AG10803 (cell line): Measurements from ENCODE around the gene RFX8.

ENCODE experiments used
- DNase-seq: peaks from one replicate; pipeline ENCODE4 v3.0.0; 2010; ENCODE audit warnings: low read depth
- H3K4me3 ChIP-seq: 2 replicates; pipeline ENCODE4 v1.5.1; 2011; ENCODE audit warnings: mild to moderate bottlenecking, low read length, control low read depth
- TF ChIP-seq, protein P1 (sequence below): conservative IDR thresholded peaks from 2 replicates; pipeline ENCODE4 v1.5.1; 2011; ENCODE audit warnings: mild to moderate bottlenecking, low read length, control low read depth, inconsistent platforms

Gene RFX8

DNA sequence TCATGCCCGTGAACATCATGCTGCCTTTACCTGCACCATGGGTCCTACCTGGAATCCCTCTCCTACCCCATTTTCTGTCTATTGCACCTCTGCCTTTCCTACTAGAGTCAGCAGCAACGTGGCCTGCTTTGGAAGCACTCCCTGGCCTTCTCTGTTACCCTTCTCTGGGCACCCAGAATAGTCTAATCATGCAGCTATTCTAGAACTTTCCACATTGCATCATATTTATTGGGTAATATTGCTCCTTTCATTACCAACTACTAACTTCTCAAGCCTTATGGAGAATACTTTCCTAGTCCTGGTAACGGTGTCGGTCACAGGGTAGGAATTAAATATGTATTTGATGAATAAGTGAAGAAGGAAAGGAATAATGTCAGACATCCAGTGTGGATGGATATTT lies 54.3 kb downstream of the RFX8 start:
- TF ChIP-seq, protein P1, sequence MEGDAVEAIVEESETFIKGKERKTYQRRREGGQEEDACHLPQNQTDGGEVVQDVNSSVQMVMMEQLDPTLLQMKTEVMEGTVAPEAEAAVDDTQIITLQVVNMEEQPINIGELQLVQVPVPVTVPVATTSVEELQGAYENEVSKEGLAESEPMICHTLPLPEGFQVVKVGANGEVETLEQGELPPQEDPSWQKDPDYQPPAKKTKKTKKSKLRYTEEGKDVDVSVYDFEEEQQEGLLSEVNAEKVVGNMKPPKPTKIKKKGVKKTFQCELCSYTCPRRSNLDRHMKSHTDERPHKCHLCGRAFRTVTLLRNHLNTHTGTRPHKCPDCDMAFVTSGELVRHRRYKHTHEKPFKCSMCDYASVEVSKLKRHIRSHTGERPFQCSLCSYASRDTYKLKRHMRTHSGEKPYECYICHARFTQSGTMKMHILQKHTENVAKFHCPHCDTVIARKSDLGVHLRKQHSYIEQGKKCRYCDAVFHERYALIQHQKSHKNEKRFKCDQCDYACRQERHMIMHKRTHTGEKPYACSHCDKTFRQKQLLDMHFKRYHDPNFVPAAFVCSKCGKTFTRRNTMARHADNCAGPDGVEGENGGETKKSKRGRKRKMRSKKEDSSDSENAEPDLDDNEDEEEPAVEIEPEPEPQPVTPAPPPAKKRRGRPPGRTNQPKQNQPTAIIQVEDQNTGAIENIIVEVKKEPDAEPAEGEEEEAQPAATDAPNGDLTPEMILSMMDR = no peak

DNA sequence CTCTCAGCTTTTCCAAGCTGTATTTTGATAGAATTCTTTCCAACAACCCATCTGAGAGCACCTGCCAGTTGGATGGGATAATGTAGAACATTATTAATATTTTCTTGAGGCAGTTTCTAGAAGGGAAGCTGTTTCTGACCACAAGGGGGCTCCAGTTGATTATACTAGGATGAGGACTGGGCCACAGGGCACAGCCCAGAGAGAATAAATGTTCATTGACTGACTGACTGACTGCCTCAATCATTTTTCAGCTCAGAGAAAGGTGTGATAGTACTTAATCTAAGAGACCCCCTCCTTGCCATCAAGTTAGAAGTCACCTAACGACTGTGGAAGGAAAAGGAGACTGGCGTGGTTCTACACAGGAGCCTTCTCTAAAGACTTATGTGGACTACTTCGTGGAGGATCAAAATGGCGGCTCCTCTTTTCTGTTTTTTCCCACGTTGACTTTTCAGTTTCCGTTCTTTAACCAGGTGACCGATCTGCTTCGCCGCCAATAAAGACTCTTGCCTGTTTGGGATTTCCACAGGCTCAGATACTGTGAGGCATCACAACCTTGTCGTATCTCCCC lies 55.7 kb downstream of the RFX8 start:
- DNase-seq = peak; percentile 73
- no peak overlapping the region for H3K4me3 ChIP-seq
- TF ChIP-seq, protein P1 = peak; percentile 92

More for the DNA sequence above, 54.3 kb downstream of the RFX8 start:
- H3K4me3 ChIP-seq = no peak overlapping the region
- DNase-seq = peak; percentile 58

DNA sequence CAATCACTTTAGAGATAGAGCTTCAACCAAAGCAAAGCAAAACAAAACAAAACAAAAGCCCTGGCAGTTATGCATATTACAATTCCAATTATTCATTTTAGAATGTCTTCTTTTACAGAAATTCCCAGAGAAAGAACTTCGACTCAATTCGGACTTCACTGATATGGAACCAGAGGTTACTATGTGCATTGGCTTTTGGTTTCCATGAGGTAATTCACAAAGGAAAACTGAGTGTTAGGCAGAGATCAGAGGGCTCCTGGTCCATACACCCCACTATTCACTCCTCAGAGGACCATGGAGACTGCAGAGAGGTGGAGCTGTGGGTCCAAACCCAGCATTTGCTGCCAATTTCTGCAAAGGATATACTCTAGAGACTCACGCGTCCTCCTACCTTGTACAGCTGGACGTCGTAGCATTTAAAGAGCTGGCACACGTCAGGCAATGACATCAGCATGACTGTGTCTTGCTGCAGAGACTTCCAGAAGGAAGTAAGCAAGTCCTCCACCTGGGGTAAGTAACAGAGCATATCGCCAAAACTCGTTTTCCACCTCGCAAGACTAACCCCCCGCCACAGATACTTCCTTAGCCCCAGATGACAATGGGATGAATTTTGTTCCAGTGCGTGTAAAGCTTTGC lies 56.3 kb downstream of the RFX8 start:
- H3K4me3 ChIP-seq = no peak overlapping the region
- TF ChIP-seq, protein P1 = no peak
- no peak for DNase-seq

DNA sequence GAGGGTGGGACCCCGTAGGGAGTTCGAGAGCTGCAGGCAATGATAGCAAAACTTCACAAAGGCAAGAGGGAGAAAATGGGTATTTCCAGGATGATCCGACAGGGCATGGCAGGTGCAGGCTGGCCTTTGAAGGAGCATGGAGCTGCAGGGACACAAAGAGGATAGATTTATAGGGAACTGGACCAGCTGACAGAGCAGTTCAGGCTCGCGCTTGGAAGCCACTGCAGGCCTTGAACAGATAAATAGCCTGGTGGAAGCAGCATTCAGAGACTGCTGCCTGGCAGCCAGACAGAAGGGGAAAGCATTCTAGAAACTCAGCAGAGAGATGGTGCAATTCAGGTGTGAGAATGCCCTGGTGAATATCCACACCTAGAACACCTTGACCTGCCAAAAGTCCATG lies 58.3 kb downstream of the RFX8 start:
- TF ChIP-seq, protein P1 = no peak
- H3K4me3 ChIP-seq = no peak overlapping the region
- DNase-seq = no peak

DNA sequence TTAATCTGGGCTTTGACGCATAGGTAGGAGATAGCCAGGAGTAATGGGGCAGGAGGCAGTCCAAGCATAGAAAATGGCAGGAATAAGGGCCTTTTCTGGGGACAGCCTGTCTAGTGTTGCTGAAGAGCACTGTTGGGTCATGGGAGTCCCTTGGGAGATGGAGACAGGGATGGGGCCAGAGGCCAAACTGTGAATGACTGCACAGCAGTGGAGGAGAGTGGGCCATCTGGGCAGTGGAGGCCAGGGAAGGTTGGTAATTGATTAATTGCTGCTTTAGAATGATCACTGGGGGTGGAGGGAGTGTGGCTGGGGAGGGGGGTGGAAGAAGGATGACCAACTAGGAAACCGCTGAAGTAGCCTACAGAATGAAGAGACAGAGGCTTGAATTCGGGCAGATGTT lies 59.0 kb downstream of the RFX8 start:
- H3K4me3 ChIP-seq = no peak overlapping the region
- DNase-seq = no peak
- TF ChIP-seq, protein P1 = no peak

DNA sequence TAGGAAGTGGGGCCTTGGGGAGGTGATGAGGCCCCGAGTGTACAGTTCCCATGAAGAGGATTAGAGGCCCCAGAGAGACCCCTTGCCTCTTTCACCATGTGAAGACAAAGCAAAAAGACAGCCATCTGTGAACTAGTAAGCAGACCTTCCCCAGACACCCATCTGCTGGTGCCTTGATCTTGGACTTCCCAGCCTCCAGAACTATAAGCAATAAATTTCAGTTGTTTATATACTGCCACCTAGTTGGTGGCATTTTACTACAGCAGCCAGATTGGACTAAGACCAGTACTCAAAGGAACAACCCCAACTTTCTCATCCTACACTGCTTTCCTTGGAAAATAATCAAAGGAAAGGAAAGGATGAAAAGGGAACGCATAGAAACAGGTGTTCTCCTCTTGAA lies 59.7 kb downstream of the RFX8 start:
- H3K4me3 ChIP-seq = no peak overlapping the region
- no peak for DNase-seq
- TF ChIP-seq, protein P1 = no peak

DNA sequence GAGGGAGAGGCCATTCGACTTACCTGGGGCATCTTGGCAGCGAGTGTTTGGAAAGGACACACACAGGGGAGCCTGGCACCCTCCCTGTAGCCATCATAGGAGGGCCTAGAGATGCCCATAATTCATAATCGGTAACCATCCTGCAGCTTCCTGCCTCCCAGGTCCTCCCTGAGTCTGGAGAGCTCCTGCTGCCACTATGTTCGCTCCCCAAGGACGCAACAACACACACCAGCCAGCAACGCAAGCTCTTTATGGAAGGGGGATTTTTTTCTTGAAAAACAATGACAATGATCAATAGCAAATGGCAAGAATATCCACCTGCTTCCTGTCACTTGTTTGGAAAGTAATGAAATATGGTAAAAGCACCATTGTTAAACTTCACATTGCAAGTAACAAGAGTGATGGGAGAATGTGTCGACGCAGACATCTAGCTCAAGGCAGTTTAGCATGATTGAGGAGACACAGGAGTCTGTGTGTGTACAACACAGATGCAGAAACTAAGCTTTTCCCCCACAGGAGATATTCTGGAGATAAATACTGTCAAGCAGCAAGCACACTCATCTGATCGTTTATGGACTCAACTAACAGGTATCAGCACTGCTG lies 62.7 kb downstream of the RFX8 start:
- TF ChIP-seq, protein P1 = no peak
- no peak for DNase-seq
- no peak overlapping the region for H3K4me3 ChIP-seq
